Measurements from ENCODE around the gene PRKAR2B. TPM values are rescaled to one million over a fixed set of nuclear protein-coding genes. Genes with fewer than 3 reads are reported as not detected.

The PRKAR2B gene
- polyA plus RNA-seq, 1 of the 3 experiments (the other 2 are of a cell fraction) = 17.3 TPM

- TF ChIP-seq IRF3 (IDR thresholded peaks at IDR 0.05; ENCODE audit: low read depth, low read length) (no peak), GABPA (IDR thresholded peaks at IDR 0.05; ENCODE audit: low read depth) (no peak), NRF1 (IDR thresholded peaks at IDR 0.05; ENCODE audit: low read depth, low read length) (no peak), FOXJ3 (CRISPR knock-in tag; IDR thresholded peaks at IDR 0.05) (no peak), USF1 (IDR thresholded peaks at IDR 0.05; ENCODE audit: borderline replicate concordance, low read depth) (no peak), SMC3 (IDR thresholded peaks at IDR 0.05; ENCODE audit: low read depth, low read length) (no peak), REST (IDR thresholded peaks at IDR 0.05; ENCODE audit: low read depth, low read length) (no peak), RCOR1 (IDR thresholded peaks at IDR 0.05; ENCODE audit: low read length) (no peak), TEAD4 (IDR thresholded peaks at IDR 0.05; ENCODE audit: borderline replicate concordance, insufficient read depth) (no peak), EZH2phosphoT487 (IDR thresholded peaks at IDR 0.05; ENCODE audit: borderline replicate concordance, low read depth) (no peak), CHD2 (IDR thresholded peaks at IDR 0.05; ENCODE audit: low read length, partially characterized antibody) (peak; percentile 37), RXRA (IDR thresholded peaks at IDR 0.05; ENCODE audit: borderline replicate concordance, low read depth) (no peak)
- TF ChIP-seq, protein P1, sequence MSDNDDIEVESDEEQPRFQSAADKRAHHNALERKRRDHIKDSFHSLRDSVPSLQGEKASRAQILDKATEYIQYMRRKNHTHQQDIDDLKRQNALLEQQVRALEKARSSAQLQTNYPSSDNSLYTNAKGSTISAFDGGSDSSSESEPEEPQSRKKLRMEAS (IDR thresholded peaks at IDR 0.05; ENCODE audit: low read depth) = no peak
- TF ChIP-seq, protein P2, sequence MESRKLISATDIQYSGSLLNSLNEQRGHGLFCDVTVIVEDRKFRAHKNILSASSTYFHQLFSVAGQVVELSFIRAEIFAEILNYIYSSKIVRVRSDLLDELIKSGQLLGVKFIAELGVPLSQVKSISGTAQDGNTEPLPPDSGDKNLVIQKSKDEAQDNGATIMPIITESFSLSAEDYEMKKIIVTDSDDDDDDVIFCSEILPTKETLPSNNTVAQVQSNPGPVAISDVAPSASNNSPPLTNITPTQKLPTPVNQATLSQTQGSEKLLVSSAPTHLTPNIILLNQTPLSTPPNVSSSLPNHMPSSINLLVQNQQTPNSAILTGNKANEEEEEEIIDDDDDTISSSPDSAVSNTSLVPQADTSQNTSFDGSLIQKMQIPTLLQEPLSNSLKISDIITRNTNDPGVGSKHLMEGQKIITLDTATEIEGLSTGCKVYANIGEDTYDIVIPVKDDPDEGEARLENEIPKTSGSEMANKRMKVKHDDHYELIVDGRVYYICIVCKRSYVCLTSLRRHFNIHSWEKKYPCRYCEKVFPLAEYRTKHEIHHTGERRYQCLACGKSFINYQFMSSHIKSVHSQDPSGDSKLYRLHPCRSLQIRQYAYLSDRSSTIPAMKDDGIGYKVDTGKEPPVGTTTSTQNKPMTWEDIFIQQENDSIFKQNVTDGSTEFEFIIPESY (IDR thresholded peaks at IDR 0.05; ENCODE audit: borderline replicate concordance, low read depth) = no peak
Observed at GRCh38 chr7:107029061-107029763, 15.3 kb upstream of the PRKAR2B start (continued).

Data from SK-N-SH (cell line).